K562 (cell line): ENCODE results near the gene DCP2. TPM values are rescaled to one million over a fixed set of nuclear protein-coding genes. Genes with fewer than 3 reads are reported as not detected.

Experiments used
- ATF1 ChIP-seq, 2 experiments: fragments of 450-650 bp in 1 of 2; IDR thresholded peaks; 2 replicates each; pipeline ENCODE4 v1.6.1; 2016; ENCODE audit warnings: missing compliant biosample characterization in 1 of 2, missing genetic modification characterization in 1 of 2
- CREB1 ChIP-seq, 2 experiments: sonication (generic) in 1 of 2; formaldehyde crosslinking in 1 of 2; IDR thresholded peaks; 2 replicates each; pipeline versions ENCODE4 v1.6.1 to v1.8.0; 2012 to 2022; ENCODE audit warnings: inconsistent platforms in 1 of 2, mild to moderate bottlenecking in 1 of 2, missing genetic modification reagents in 1 of 2, moderate library complexity in 1 of 2
- EP400 ChIP-seq: fragments of 450-650 bp; IDR thresholded peaks from 2 replicates; pipeline ENCODE4 v1.6.1; 2017; ENCODE audit warnings: antibody characterized with exemption, mild to moderate bottlenecking, moderate library complexity
- FOXK2 ChIP-seq, 2 experiments: fragments of 450-650 bp; IDR thresholded peaks in 1 of 2; conservative IDR thresholded peaks in 1 of 2; 2 replicates each; pipeline ENCODE4 v1.6.1; 2016; ENCODE audit warnings: low read depth in 2 of 2, mild to moderate bottlenecking in 1 of 2
- JUNB ChIP-seq: fragments of 450-650 bp; formaldehyde crosslinking; conservative IDR thresholded peaks from 2 replicates; pipeline ENCODE4 v1.4.0; 2020; ENCODE audit warnings: mild to moderate bottlenecking
- PHF8 ChIP-seq: fragments of 200-600 bp; sonication (generic); IDR thresholded peaks from 2 replicates; pipeline ENCODE4 v1.6.1; 2012; ENCODE audit warnings: mixed run types, mild to moderate bottlenecking, inconsistent platforms, low read length, moderate library complexity, borderline replicate concordance
- RBFOX2 ChIP-seq: fragments of 200-400 bp; formaldehyde crosslinking; IDR thresholded peaks from 2 replicates; pipeline ENCODE4 v1.6.1; 2017; ENCODE audit warnings: low read depth, mild to moderate bottlenecking, low read length, moderate library complexity
- ZKSCAN8 ChIP-seq: fragments of 200-800 bp; sonication (Bioruptor generic); IDR thresholded peaks from 2 replicates; pipeline ENCODE4 v1.6.1; 2016; ENCODE audit warnings: missing genetic modification characterization, missing compliant biosample characterization
- polyA plus RNA-seq, 8 experiments: library from polyadenylated mRNA; depleted of rRNA in 4 of 8; stranded (reverse) in 5 of 8; unstranded in 3 of 8; fragments of >200 nt; fragmentation: Nextera tagmentation in 2 of 8; fragmentation: Illumina TruSeq in 1 of 8; extraction: Ambion mirVana in 2 of 8; extraction: Trizol in 1 of 8; gene quantifications; 2 replicates each; pipeline versions ENCODE4 v1.2.1 to v1.2.3, GENCODE V29; 2011 to 2014; ENCODE audit warnings: inconsistent platforms in 1 of 8, missing spikeins in 1 of 8
- total RNA-seq, 7 experiments: library from RNA; depleted of rRNA in 6 of 7; stranded (reverse); fragments of >200 nt in 6 of 7; fragmentation: Illumina TruSeq in 2 of 7; extraction: Trizol in 2 of 7; gene quantifications; 2 replicates each; pipeline versions ENCODE4 v1.2.1 to v1.2.3, GENCODE V29; 2011 to 2021; ENCODE audit warnings: low replicate concordance in 1 of 7
- TF ChIP-seq, protein P1 (sequence below): fragments of 450-650 bp; IDR thresholded peaks from 2 replicates; pipeline ENCODE4 v1.6.1; 2016; ENCODE audit warnings: mild to moderate bottlenecking, moderate library complexity
- TF ChIP-seq, protein P2 (sequence below): fragments of 450-650 bp; IDR thresholded peaks from 2 replicates; pipeline ENCODE4 v1.7.1; 2018; ENCODE audit warnings: mild to moderate bottlenecking, low read depth; ENCODE audit not compliant: partially characterized antibody

The DCP2 gene
- total and polyA plus RNA-seq, 9 of the 15 experiments (the other 6 are each of a cell fraction or from before 2014, with no cell fraction given), result 25.9 to 109 (median 46.7) TPM

DNA sequence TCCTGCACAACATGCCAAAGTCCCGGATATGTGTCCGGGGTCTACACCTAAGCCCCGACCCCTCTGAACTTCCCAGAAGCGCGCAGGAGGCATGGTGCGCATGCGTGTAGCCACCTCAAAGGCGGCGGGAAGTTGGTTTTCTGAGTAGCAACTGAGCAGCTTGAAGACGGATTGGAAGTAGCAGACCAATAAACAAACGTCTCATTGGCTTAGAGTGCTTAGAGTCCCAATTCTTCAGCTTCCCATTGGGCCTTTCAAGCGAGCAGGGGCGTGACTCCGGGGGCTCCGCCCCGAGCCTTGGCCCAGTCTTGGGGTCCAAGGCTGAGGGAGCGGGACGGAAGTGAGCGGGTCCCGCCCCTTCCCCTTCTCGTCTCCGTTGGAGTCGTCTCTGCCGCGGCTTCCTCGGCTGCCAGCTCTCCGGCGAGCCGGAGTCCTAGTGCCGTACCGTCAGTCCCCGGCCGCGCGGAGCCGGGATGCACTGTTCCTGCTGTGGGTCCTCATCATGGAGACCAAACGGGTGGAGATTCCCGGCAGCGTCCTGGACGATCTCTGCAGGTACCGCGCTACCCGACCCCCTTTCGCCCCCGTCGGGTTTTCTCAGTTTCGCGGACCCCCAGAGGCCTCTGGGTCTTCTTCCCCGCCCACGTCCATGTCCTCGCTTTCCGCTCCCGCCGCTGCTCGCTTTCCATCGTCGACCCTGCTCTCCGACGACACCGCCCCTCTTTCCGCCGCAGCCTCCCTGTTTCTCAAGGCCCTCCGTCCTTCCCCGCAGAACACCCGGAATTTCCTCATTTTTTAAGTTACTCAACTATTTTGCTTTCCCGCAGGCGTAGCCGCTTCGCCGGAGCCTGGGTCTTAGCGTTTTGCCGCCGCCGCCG lies at the start of gene DCP2 (continued):
- TF ChIP-seq, protein P1, sequence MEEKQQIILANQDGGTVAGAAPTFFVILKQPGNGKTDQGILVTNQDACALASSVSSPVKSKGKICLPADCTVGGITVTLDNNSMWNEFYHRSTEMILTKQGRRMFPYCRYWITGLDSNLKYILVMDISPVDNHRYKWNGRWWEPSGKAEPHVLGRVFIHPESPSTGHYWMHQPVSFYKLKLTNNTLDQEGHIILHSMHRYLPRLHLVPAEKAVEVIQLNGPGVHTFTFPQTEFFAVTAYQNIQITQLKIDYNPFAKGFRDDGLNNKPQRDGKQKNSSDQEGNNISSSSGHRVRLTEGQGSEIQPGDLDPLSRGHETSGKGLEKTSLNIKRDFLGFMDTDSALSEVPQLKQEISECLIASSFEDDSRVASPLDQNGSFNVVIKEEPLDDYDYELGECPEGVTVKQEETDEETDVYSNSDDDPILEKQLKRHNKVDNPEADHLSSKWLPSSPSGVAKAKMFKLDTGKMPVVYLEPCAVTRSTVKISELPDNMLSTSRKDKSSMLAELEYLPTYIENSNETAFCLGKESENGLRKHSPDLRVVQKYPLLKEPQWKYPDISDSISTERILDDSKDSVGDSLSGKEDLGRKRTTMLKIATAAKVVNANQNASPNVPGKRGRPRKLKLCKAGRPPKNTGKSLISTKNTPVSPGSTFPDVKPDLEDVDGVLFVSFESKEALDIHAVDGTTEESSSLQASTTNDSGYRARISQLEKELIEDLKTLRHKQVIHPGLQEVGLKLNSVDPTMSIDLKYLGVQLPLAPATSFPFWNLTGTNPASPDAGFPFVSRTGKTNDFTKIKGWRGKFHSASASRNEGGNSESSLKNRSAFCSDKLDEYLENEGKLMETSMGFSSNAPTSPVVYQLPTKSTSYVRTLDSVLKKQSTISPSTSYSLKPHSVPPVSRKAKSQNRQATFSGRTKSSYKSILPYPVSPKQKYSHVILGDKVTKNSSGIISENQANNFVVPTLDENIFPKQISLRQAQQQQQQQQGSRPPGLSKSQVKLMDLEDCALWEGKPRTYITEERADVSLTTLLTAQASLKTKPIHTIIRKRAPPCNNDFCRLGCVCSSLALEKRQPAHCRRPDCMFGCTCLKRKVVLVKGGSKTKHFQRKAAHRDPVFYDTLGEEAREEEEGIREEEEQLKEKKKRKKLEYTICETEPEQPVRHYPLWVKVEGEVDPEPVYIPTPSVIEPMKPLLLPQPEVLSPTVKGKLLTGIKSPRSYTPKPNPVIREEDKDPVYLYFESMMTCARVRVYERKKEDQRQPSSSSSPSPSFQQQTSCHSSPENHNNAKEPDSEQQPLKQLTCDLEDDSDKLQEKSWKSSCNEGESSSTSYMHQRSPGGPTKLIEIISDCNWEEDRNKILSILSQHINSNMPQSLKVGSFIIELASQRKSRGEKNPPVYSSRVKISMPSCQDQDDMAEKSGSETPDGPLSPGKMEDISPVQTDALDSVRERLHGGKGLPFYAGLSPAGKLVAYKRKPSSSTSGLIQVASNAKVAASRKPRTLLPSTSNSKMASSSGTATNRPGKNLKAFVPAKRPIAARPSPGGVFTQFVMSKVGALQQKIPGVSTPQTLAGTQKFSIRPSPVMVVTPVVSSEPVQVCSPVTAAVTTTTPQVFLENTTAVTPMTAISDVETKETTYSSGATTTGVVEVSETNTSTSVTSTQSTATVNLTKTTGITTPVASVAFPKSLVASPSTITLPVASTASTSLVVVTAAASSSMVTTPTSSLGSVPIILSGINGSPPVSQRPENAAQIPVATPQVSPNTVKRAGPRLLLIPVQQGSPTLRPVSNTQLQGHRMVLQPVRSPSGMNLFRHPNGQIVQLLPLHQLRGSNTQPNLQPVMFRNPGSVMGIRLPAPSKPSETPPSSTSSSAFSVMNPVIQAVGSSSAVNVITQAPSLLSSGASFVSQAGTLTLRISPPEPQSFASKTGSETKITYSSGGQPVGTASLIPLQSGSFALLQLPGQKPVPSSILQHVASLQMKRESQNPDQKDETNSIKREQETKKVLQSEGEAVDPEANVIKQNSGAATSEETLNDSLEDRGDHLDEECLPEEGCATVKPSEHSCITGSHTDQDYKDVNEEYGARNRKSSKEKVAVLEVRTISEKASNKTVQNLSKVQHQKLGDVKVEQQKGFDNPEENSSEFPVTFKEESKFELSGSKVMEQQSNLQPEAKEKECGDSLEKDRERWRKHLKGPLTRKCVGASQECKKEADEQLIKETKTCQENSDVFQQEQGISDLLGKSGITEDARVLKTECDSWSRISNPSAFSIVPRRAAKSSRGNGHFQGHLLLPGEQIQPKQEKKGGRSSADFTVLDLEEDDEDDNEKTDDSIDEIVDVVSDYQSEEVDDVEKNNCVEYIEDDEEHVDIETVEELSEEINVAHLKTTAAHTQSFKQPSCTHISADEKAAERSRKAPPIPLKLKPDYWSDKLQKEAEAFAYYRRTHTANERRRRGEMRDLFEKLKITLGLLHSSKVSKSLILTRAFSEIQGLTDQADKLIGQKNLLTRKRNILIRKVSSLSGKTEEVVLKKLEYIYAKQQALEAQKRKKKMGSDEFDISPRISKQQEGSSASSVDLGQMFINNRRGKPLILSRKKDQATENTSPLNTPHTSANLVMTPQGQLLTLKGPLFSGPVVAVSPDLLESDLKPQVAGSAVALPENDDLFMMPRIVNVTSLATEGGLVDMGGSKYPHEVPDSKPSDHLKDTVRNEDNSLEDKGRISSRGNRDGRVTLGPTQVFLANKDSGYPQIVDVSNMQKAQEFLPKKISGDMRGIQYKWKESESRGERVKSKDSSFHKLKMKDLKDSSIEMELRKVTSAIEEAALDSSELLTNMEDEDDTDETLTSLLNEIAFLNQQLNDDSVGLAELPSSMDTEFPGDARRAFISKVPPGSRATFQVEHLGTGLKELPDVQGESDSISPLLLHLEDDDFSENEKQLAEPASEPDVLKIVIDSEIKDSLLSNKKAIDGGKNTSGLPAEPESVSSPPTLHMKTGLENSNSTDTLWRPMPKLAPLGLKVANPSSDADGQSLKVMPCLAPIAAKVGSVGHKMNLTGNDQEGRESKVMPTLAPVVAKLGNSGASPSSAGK, result peak; percentile 88
- TF ChIP-seq FOXK2 (conservative IDR thresholded peaks at IDR 0.05 in 1 of 2, IDR thresholded peaks at IDR 0.05 in 1 of 2; ENCODE audit: low read depth in 2 of 2) (peak; percentile 85 to 88), ATF1 (CRISPR knock-in tag; IDR thresholded peaks at IDR 0.05) (no peak), ATF1 (tag; IDR thresholded peaks at IDR 0.05) (peak; percentile 62), JUNB (CRISPR knock-in tag) (no peak), EP400 (peak; percentile 88), RBFOX2 (peak; percentile 99), PHF8 (peak; percentile 93), ZKSCAN8 (no peak), CREB1 (IDR thresholded peaks at IDR 0.05) (peak; percentile 60), CREB1 (CRISPR knock-in tag; IDR thresholded peaks at IDR 0.05) (peak; percentile 36)
- TF ChIP-seq, protein P2, sequence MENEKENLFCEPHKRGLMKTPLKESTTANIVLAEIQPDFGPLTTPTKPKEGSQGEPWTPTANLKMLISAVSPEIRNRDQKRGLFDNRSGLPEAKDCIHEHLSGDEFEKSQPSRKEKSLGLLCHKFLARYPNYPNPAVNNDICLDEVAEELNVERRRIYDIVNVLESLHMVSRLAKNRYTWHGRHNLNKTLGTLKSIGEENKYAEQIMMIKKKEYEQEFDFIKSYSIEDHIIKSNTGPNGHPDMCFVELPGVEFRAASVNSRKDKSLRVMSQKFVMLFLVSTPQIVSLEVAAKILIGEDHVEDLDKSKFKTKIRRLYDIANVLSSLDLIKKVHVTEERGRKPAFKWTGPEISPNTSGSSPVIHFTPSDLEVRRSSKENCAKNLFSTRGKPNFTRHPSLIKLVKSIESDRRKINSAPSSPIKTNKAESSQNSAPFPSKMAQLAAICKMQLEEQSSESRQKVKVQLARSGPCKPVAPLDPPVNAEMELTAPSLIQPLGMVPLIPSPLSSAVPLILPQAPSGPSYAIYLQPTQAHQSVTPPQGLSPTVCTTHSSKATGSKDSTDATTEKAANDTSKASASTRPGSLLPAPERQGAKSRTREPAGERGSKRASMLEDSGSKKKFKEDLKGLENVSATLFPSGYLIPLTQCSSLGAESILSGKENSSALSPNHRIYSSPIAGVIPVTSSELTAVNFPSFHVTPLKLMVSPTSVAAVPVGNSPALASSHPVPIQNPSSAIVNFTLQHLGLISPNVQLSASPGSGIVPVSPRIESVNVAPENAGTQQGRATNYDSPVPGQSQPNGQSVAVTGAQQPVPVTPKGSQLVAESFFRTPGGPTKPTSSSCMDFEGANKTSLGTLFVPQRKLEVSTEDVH, result peak; percentile 63
